ENCODE measurements around the gene SLC17A6.

SLC17A6 gene

DNA sequence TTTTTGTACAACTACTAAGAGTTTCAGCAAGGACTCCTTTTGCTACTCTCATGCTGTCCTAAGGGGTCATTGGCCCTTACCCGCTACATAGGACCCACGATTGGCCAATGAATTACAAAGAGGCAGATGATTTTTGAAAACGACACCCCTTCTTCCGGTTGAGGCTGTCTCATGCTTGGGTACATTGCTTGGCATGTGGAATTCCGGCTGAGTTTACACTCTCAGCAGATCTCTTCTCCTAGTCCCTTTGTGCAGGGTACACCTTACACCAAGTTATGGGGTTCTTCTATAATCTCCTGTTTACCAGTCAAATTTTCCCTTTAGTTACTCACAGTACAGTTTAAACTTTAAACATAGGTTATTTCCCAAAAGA is 52.1 kb downstream of the SLC17A6 start:
- no peak for DNase-seq

GRCh38 chr11:22392561-22392960 is 54.4 kb downstream of the SLC17A6 start:
- no peak for DNase-seq

DNA sequence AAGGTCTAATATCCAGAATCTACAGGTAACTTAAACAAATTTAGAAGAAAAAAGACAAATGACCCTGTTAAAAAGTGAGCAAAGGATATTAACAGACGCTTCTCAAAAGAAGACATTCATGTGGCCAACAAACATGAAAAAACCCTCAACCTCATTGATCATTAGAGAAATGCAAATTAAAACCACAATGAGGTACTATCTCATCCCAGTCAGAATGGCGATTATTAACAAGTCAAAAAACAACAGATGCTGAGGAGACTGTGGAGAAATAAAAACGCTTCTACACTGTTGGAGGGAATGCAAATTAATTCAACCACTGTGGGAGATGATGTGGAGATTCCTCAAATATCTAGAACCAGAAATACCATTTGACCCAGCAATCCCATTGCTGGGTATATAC is 67.2 kb downstream of the SLC17A6 start:
- DNase-seq: no peak

DNA sequence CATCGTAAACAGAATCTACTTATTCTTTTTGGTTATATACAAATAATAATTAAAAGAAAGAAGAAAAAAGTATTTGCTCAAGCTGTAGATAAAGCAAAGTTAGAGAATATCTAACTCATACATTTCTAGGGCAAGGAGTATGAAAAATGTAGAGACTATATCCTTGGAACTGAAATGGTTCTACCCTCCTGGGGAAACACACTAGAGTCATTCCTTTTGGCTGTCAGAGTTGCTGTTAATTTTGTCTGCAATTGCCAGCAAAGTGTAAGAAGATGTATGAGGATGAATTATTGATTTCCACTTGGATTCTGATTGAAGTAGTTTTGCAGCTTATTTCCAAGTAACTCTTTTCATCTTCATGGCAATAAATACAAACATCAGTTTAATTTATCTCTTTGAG is 69.1 kb downstream of the SLC17A6 start:
- DNase-seq: no peak

- DNase-seq: no peak
These were observed 69.7 kb downstream of the SLC17A6 start for GRCh38 chr11:22407921-22408320.

DNA sequence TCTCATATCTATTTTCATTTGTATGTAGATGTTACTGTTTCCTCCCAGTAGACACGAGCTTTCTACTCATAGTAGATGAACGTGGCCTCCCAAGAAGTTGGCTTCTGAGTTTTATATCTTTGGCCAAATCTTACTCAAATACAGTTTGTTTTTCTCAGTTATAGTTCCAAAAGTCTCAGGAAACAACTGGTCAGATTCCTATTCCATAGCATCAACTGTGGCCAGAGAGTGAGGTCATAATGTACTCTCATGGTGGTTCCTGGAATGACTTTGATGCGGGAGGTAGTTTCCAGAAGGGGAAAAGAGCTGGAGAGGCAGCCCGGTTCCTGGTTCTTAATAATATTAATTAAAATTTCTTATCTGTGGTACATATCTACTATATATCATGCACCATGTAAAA is 77.3 kb downstream of the SLC17A6 start:
- no peak for DNase-seq

GRCh38 chr11:22416462-22416861 is 78.3 kb downstream of the SLC17A6 start:
- no peak for DNase-seq

DNA sequence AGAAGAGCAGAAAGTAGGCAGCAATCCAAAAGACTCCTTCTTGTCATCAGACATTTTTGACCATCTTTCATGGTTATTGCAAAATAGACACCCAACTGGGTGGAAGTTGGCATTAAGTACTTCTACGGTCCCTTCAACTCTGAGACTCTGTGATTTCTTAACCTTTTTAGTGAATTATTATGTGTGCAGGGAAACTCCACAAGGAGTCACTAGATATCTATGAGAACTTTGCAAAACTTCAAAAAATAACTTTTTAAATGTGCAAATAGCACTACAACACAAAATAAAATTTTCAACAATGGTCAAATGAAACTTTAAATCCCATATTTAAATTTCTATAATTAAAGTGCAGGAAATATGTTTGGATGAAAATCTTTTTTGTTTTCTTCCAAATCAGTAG is 88.7 kb downstream of the SLC17A6 start:
- DNase-seq: no peak

Measured in activated CD4-positive, alpha-beta T cell treated with anti-CD3 and anti-CD28 coated beads, Interleukin-10, Interleukin-2, amounts not matched to agents 100 ng/mL and 50 ng/mL, durations not matched to agents 16 hours and 8 hours (primary cell).